GM12865 (cell line): ENCODE results near the gene ACADS.

Experiments used
- DNase-seq: peaks from one replicate; pipeline ENCODE4 v3.0.0; 2010; ENCODE audit warnings: low read depth
- H3K4me3 ChIP-seq: 2 replicates; pipeline ENCODE4 v1.5.1; 2011; ENCODE audit warnings: mild to moderate bottlenecking, low read depth, low read length, control low read depth
- CTCF ChIP-seq: IDR thresholded peaks from 2 replicates; pipeline ENCODE4 v1.5.1; 2011; ENCODE audit warnings: low read length, control low read depth, low read depth, inconsistent platforms; ENCODE audit not compliant: insufficient read depth; ENCODE audit errors: missing control alignments

The ACADS gene

GRCh38 chr12:120766566-120766965, 40.9 kb downstream of the ACADS start:
- H3K4me3 ChIP-seq = no peak overlapping the region
- DNase-seq = no peak
- no peak for TF ChIP-seq CTCF

- TF ChIP-seq CTCF = no peak
- DNase-seq = no peak
- H3K4me3 ChIP-seq = no peak overlapping the region
Measured at GRCh38 chr12:120767071-120768024, 41.7 kb downstream of the ACADS start.

- H3K4me3 ChIP-seq = no peak overlapping the region
- TF ChIP-seq CTCF = no peak
- DNase-seq = no peak
Measured at GRCh38 chr12:120771097-120771496, 45.5 kb downstream of the ACADS start.

GRCh38 chr12:120774169-120774916, 48.7 kb downstream of the ACADS start:
- no peak for TF ChIP-seq CTCF
- DNase-seq = no peak
- no peak overlapping the region for H3K4me3 ChIP-seq

GRCh38 chr12:120775862-120776552, 50.4 kb downstream of the ACADS start:
- TF ChIP-seq CTCF = peak; percentile 0
- H3K4me3 ChIP-seq = no peak overlapping the region
- DNase-seq = no peak

GRCh38 chr12:120783197-120783596, 57.6 kb downstream of the ACADS start:
- TF ChIP-seq CTCF = no peak
- no peak overlapping the region for H3K4me3 ChIP-seq
- DNase-seq = no peak
